ENCODE data around the gene RCOR1. TPM values are rescaled to one million over a fixed set of nuclear protein-coding genes. Genes with fewer than 3 reads are reported as not detected.

RCOR1 gene
- total and polyA plus RNA-seq, 12 donors: 3.1 to 16.9 (median 12.5) TPM

DNA sequence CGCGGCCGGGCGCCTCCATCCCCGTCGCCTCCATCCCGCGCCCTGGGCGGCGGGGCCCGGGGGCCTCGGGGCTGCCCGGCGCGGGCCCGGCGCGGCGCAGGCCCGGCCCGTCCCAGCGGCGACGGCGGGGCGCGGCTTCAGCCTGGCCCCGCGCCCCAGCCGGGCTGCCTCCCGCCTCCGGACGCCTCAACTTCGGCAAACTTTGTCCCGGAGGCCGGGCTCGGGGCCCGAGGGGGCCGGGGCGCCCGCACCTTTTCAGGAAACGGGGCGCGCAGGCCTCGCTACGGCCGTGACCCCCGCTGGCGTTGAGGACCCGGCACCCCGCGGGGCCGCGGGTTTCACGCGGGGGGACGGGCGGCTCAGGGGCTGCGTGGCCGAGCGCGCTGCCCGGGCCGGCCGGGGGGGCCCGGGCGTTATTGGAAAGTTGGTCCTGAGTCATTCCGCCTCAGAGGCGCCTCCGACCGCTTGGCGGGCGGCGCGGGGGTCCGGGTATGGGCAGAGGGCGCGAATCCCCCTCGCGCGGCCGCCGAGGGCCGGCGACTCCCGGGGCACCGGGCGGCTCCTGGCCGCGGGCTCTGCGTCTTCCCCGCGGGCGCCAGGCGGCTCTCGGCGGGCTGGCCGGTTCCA, 185.4 kb downstream of the RCOR1 start:
- intact Hi-C loops (cut with DNase I): loop anchor here in 6 of 10 donors (5.0 to 10.0 kb wide), 2 partner anchors 137 to 139 kb away; no protein-coding TSS in a partner anchor
- no peaks in the 10 kb centered on the region for H3K36me3 ChIP-seq
- H3K27ac ChIP-seq: peak overlapping the region; percentile 48 to 94 (median 85)
- ATAC-seq (peak in 4 of 8 donors; percentile 8 to 49 (median 36)), DNase-seq (peak in 1 of 2 donors; percentile 27)
- TF ChIP-seq, protein P1, sequence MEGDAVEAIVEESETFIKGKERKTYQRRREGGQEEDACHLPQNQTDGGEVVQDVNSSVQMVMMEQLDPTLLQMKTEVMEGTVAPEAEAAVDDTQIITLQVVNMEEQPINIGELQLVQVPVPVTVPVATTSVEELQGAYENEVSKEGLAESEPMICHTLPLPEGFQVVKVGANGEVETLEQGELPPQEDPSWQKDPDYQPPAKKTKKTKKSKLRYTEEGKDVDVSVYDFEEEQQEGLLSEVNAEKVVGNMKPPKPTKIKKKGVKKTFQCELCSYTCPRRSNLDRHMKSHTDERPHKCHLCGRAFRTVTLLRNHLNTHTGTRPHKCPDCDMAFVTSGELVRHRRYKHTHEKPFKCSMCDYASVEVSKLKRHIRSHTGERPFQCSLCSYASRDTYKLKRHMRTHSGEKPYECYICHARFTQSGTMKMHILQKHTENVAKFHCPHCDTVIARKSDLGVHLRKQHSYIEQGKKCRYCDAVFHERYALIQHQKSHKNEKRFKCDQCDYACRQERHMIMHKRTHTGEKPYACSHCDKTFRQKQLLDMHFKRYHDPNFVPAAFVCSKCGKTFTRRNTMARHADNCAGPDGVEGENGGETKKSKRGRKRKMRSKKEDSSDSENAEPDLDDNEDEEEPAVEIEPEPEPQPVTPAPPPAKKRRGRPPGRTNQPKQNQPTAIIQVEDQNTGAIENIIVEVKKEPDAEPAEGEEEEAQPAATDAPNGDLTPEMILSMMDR (IDR thresholded peaks at IDR 0.05): no peak
- 0 to 1% methylated on average over 63 to 98 of the region's 98 CpGs for WGBS, 2 donors
- peaks cover 0 to 51% (median 16%) of the 10 kb centered on the region in 9 donors for H3K4me1 ChIP-seq
- H3K4me3 ChIP-seq: peak overlapping the region; percentile 1 to 94 (median 71)
- H3K27me3 ChIP-seq: no peaks in the 10 kb centered on the region
- no peaks in the 10 kb centered on the region for H3K9me3 ChIP-seq

DNA sequence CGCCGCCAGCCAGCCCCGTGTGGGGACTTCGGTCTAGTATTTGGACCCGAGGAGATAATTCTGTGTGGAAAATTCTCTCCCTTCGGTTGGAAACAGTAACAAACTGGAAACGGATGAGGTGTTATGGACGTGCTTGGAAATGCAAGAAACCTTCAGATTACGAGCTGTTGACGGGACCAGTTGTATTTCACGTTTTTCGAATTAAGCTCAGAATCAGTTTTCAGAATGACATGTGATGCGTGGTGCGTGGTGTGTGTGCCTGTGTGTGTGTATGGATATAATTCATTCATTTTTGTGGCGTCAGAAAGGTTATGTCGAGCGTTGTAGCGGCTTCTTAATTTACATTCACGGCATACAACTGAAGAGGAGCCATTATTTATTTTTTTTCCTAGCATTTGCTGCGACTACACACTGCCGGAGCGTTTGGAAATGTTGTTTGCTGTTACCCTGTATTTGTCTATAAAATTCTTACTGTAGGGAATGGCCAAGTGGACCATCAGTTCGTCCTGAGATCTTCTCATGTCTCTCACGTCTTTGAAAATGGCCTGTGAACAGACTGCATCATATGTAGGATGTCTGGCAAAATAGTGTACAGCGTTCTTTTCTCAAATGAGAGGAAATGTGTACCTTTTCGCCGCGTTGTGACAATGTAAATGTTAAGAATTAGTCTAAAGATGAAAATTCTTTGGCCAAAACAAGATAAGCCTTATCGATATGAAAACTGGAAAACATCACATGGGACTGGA, 186.1 kb downstream of the RCOR1 start:
- intact Hi-C loops (cut with DNase I): loop anchor here in 6 of 10 donors (5.0 to 10.0 kb wide), 2 partner anchors 136 to 139 kb away; no protein-coding TSS in a partner anchor
- TF ChIP-seq, protein P1 (IDR thresholded peaks at IDR 0.05): no peak
- ATAC-seq: no peak

DNA sequence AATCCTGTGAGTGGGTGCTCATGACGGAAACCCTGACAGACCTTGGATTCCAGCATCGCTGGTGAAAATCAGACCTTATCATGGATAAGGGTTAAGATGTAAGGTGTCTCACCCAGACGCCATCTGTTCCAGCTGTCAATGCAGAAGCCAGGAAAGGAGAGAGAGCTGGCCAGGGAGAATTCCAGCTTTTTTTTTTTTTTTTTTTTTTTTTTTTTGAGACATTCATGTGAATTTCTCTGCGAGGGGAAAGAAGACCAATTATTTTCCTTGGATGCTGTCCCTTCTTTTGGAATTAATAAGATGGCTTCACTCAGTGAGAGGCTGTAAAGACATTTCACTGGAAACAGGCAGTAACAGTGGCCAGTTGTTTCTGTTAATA, 186.6 kb downstream of the RCOR1 start:
- H3K27ac ChIP-seq: peak overlapping the region in 3 of 10 donors; percentile 45 to 94 (median 85)
- ATAC-seq: no peak
- intact Hi-C loops (cut with DNase I): loop anchor here in 6 of 10 donors (5.0 to 10.0 kb wide), 2 partner anchors 136 to 138 kb away; no protein-coding TSS in a partner anchor

More for the DNA sequence above, 186.1 kb downstream of the RCOR1 start:
- Histone ChIP-seq H3K4me3 (peak overlapping the region; percentile 1 to 94 (median 71)), H3K4me1 (peaks cover 0 to 51% (median 16%) of the 10 kb centered on the region in 9 donors), H3K27me3 (no peaks in the 10 kb centered on the region), H3K9me3 (no peaks in the 10 kb centered on the region), H3K27ac (peak overlapping the region; percentile 48 to 94 (median 85)), H3K36me3 (no peaks in the 10 kb centered on the region)
- 12 to 14% methylated on average over 29 of the region's 29 CpGs for WGBS, 2 donors
- DNase-seq: no peak

More for the DNA sequence above, 186.6 kb downstream of the RCOR1 start:
- peak overlapping the region in 6 of 10 donors; percentile 62 to 77 (median 71) for H3K4me3 ChIP-seq
- no peaks in the 10 kb centered on the region for H3K9me3 ChIP-seq
- TF ChIP-seq, protein P1 (IDR thresholded peaks at IDR 0.05): no peak
- H3K36me3 ChIP-seq: no peaks in the 10 kb centered on the region
- peaks cover 0 to 51% (median 16%) of the 10 kb centered on the region in 9 donors for H3K4me1 ChIP-seq
- 58 to 59% methylated on average over 4 of the region's 4 CpGs for WGBS, 2 donors
- no peaks in the 10 kb centered on the region for H3K27me3 ChIP-seq
- DNase-seq: no peak

All from heart right ventricle (tissue), 16 donors.